GM21786 (cell line): Measurements from ENCODE around the gene RSBN1L.
A peak's percentile ranks its signal among the peaks of the same experiment; 100 is the strongest.
"Not testable (repeated sequence)": the region's sequence is repeated elsewhere in the genome, so short reads cannot be mapped to it uniquely, and the experiment has no call there.

ENCODE experiments used
- ATAC-seq: cut with Tn5 transposase; IDR thresholded peaks from one replicate; pipeline ENCODE4 v1.9.1; 2021; ENCODE audit not compliant: unreplicated experiment

RSBN1L gene

GRCh38 chr7:77687100-77687746 is 9.0 kb upstream of the RSBN1L start:
- no peak for ATAC-seq

- no peak for ATAC-seq
These were observed 8.5 kb upstream of the RSBN1L start for GRCh38 chr7:77687747-77688144.

GRCh38 chr7:77690289-77690688 is 6.0 kb upstream of the RSBN1L start:
- no peak for ATAC-seq

GRCh38 chr7:77691892-77692491 is 4.3 kb upstream of the RSBN1L start:
- no peak for ATAC-seq

DNA sequence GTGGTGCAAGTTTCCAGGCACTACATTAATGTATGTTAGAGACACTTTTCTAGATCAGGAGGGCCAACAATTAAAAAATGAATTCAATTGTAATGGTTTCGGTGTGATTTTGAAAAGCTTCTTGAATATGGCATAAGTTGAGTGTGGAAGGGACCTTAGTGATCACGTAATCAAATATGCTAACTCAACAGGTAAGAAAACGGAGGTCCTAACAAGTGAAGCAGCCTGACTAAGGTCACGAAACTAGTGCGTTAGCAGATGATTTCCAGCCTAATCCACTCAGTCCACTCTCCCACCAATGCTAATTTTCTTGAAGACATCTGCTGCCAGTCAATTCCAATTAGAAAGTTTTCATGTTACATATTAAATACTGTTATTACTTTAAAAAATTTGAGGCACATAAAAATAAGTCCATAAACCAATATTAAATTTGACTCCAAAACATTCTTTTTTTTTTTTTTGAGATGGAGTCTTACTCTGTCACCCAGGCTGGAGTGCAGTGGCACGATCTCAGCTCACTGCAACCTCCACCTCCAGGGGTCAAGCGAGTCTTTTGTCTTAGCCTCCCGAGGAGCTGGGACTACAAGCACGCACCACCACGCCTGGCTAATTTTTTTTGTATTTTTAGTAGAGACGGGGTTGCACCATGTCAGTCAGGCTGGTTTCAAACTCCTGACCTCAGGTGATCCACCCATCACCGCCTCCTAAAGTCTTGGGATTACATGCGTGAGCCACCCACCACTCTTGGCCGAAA is 2.3 kb upstream of the RSBN1L start:
- no peak for ATAC-seq

DNA sequence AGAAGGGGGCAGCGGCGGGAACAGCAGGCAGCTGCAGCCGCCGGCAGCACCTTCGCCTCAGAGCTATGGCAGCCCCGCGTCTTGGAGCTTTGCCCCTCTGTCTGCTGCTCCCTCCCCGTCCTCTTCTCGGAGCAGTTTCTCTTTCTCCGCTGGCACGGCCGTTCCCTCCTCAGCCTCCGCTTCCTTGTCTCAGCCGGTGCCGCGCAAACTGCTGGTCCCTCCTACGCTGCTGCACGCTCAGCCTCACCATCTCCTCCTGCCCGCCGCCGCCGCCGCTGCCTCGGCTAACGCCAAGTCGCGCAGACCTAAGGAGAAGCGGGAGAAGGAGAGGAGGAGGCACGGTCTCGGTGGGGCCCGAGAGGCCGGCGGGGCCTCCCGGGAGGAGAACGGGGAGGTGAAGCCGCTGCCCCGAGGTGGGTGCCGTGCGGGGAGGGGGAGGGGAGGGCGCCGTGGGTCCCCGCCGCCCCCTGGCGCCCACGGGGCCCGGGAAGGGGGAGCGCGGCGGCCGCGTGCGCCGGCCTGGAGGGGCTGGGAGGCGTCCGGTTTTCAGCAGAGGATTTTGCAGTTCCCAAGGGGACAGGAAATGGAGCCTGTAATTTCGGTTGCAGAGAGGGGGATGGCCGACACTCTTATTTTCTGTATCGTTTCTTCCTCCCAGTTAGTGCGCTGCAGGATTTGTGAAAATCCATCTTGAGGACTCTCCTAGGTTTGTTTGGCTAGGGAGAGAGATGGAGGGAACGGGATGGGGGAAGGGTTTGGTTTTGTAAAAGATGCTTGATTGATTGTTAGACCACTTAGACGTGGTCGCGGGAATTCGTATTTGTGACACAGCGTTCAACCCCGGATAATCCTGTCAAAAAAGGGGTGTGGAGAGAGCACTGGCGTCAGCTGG is 630 bp downstream of the RSBN1L start:
- peak; percentile 18 for ATAC-seq

GRCh38 chr7:77697535-77697831 is 1.2 kb downstream of the RSBN1L start:
- ATAC-seq, result no peak

GRCh38 chr7:77698042-77698625 is 1.9 kb downstream of the RSBN1L start:
- ATAC-seq, result no peak

- peak; percentile 34 for ATAC-seq
These were observed 2.8 kb downstream of the RSBN1L start for GRCh38 chr7:77699056-77699455.

DNA sequence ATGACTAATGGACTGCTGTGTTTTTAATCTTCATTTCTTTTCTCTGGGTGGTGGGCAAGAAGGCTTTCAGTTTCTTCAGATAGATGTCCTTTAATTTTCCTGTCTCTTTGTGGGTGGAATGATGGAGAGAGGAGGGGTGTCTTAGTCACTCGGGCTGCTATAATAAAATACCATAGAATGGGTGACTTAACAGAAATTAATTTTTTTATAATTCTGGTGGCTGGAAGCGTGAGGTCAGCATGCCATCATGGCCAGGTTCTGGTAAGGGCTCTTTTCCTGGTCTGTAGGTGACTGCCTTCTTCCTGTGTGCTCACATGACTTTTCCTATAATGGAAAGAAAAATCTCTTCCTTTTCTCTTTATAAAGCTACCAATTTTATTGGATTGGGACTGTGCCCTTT is 6.3 kb downstream of the RSBN1L start:
- no peak for ATAC-seq

DNA sequence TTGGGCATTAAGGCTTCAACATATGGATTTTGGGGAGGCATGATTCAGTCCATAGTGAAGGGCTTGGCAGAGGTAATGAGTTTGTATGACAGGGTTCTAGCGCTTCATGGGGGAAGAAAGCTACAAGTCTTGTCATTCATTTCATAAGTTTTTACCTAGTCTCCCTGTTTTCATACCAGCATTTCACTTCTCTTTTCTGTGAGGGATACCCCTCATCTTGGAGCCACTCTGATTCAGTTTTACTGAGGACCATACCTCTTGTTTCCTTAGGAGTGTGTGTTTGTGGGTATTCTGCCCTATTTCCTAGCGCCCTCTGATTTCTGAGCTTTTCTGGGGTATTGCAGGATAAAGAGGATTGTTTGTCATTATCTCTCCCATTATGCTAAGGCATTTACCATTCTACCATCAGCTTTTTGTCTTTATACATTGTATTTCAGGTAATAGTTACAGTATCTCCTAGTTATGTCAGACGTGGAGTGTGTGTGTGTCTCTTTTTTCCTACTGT is 6.8 kb downstream of the RSBN1L start:
- ATAC-seq, result no peak

GRCh38 chr7:77703669-77704068 is 7.4 kb downstream of the RSBN1L start:
- not testable (repeated sequence) for ATAC-seq

GRCh38 chr7:77707504-77707992 is 11.3 kb downstream of the RSBN1L start:
- no peak for ATAC-seq

- no peak for ATAC-seq
These were observed 13.8 kb downstream of the RSBN1L start for GRCh38 chr7:77710067-77710466.

GRCh38 chr7:77710861-77711260 is 14.6 kb downstream of the RSBN1L start:
- no peak for ATAC-seq

DNA sequence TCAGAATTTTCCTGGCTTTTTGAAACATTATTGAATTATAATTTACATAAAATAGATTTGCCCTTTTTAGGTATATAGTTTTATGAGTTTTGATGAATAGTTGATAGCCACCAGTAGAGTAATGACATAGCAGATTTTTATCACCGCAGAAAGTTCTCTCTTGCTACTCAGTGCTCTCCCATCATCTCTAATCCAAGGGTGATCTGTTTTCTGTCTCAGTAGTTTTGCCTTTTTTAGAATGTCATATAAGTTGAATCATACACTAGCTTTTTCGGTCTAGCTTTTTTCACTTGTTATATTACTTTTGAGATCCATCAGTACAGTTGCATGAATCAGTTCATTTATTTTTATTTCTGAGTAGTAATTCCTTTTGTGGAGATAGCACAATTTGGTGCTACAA is 17.9 kb downstream of the RSBN1L start:
- no peak for ATAC-seq

DNA sequence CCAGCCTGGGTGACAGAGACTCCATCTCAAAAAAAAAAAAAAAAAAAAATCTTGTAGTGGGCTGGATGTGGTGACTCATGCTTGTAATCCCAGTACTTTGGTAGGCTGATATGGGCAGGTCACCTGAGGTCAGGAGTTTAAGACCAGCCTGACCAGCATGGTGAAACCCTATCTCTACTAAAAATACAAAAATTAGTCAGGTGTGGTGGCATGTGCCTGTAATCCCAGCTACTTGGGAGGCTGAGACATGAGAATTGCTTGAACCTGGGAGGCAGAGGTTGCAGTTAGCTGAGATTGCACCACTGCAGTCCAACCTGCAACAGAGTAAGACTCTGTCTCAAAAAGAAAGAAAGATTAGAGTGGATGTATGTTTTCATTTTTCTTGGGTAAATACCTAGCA is 18.7 kb downstream of the RSBN1L start:
- not testable (repeated sequence) for ATAC-seq

GRCh38 chr7:77716804-77717203 is 20.5 kb downstream of the RSBN1L start:
- ATAC-seq, result no peak

GRCh38 chr7:77717566-77717965 is 21.3 kb downstream of the RSBN1L start:
- ATAC-seq, result not testable (repeated sequence)

DNA sequence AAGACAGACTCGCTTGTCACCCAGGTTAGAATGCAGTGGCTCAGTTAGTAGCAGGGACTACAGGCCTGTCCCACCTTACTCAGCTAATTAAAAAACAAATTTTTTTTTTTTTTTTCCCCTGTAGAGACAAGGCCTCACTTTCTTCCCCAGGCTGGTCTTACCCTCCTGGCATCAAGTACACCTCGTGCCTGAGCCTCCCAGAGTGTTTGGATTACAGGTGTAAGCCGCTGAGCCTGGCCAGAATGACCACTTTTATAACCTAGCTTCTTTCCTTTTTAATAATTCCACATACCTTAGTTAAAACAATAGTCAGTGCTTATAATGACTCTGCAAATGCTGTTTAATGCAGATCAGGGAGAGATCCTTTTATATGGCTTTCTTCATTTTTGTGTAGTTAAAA is 31.3 kb downstream of the RSBN1L start:
- no peak for ATAC-seq
